Measurements from ENCODE around the gene C19orf85.

GRCh38 chr19:55471266-55471665, 6.7 kb upstream of the C19orf85 start:
- TF ChIP-seq MAX (IDR thresholded peaks at IDR 0.05): no peak
- no peak for TF ChIP-seq CTCF (IDR thresholded peaks at IDR 0.05)
- no peak for TF ChIP-seq EP300 (IDR thresholded peaks at IDR 0.05)
- no peak for TF ChIP-seq PHF8 (IDR thresholded peaks at IDR 0.05; ENCODE audit: borderline replicate concordance, low read depth)
- TF ChIP-seq NR3C1 (IDR thresholded peaks at IDR 0.05): no peak
- TF ChIP-seq HOXB5 (CRISPR knock-in tag; IDR thresholded peaks at IDR 0.05): no peak
- TF ChIP-seq POLR2A (IDR thresholded peaks at IDR 0.05; ENCODE audit: low read length): no peak
